Right lobe of liver (tissue), 4 donors: ENCODE data around the gene ZNRD2.

Experiments
- POLR2A ChIP-seq: fragments of 450-650 bp; IDR thresholded peaks from one replicate; pipeline ENCODE4 v1.6.1; 2017; ENCODE audit warnings: antibody characterized with exemption, mild to moderate bottlenecking
- TF ChIP-seq, protein P1 (sequence below), 4 donors: fragments of 200-600 bp in 3 of 4; fragments of 450-650 bp in 1 of 4; IDR thresholded peaks; one replicate each; pipeline versions ENCODE4 v1.5.1 to v1.8.0; 2016 to 2022; ENCODE audit warnings: antibody characterized with exemption in 4 of 4, mild to moderate bottlenecking in 2 of 4
- donor health status: DM: no; HTN: no; CAD: no.
- donor health status: DM: no; HTN: no; CAD: no.
- donor health status: DM: no; HTN: yes; CAD: no.

DNA sequence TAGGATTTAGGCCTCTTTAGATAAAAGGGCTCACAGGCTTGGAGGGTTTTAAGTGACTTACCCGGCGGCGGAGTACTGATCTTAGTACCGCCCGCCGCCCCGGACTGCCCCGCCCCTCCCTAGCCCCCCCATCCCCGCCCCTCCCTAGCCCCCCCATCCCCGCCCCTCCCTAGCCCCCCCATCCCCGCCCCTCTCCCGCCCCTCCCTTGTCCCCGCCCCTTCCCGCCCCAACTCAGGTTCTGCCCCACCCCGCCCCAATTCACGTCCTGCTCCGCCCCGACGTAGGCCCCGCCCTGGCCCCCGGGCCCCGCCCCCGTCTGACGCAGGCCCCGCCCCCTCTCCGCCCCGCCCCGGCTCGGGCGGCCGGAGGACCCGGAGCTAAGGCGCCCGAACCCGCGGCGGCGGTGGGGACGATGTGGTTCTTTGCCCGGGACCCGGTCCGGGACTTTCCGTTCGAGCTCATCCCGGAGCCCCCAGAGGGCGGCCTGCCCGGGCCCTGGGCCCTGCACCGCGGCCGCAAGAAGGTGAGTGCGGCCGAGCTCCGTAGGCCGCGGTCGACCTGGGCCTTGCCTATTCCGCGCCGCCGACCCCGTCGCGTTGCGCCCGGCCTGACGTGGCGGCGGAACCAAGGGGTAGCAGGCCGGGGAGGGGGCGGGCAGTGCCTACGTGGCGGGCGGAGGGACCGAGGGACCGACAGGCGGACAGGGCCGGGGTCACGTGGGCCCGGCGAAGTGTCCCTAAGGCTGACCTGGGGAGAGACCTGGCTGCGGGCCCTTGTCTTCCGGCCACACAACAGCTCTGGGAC, 45.3 kb upstream of the ZNRD2 start, which contains the start of gene SCYL1:
- TF ChIP-seq, protein P1, sequence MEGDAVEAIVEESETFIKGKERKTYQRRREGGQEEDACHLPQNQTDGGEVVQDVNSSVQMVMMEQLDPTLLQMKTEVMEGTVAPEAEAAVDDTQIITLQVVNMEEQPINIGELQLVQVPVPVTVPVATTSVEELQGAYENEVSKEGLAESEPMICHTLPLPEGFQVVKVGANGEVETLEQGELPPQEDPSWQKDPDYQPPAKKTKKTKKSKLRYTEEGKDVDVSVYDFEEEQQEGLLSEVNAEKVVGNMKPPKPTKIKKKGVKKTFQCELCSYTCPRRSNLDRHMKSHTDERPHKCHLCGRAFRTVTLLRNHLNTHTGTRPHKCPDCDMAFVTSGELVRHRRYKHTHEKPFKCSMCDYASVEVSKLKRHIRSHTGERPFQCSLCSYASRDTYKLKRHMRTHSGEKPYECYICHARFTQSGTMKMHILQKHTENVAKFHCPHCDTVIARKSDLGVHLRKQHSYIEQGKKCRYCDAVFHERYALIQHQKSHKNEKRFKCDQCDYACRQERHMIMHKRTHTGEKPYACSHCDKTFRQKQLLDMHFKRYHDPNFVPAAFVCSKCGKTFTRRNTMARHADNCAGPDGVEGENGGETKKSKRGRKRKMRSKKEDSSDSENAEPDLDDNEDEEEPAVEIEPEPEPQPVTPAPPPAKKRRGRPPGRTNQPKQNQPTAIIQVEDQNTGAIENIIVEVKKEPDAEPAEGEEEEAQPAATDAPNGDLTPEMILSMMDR (IDR thresholded peaks at IDR 0.05), result no peak
- TF ChIP-seq POLR2A, result peak; percentile 62
